Lung microvascular endothelial cell (primary cell): ENCODE results near the gene FAM210A. TPM values are rescaled to one million over a fixed set of nuclear protein-coding genes. Genes with fewer than 3 reads are reported as not detected.
A peak's percentile ranks its signal among the peaks of the same experiment; 100 is the strongest.

Experiments
- DNase-seq, 2 donors: peaks; one replicate each; pipeline versions ENCODE4 v3.0.0 to v3.0.0-alpha.2; 2010; ENCODE audit warnings: low read depth in 2 of 2
- total RNA-seq: library from RNA; depleted of rRNA; stranded (reverse); fragments of >200 nt; gene quantifications from 2 replicates; pipeline ENCODE4 v1.2.1, GENCODE V29; 2014

The FAM210A gene
- total RNA-seq, 1 donor from 2014 or later, result 16.3 TPM

GRCh38 chr18:13649397-13650390 lies 76.7 kb downstream of the FAM210A start:
- no peak for DNase-seq

- no peak for DNase-seq
Measured at GRCh38 chr18:13647761-13648160, 78.6 kb downstream of the FAM210A start.

GRCh38 chr18:13646633-13647032 lies 79.7 kb downstream of the FAM210A start:
- no peak for DNase-seq

- DNase-seq, result no peak
Measured at GRCh38 chr18:13645093-13645492, 81.3 kb downstream of the FAM210A start.

GRCh38 chr18:13643261-13643751 lies 83.1 kb downstream of the FAM210A start:
- DNase-seq, result no peak

GRCh38 chr18:13642440-13642827 lies 83.9 kb downstream of the FAM210A start:
- no peak for DNase-seq

GRCh38 chr18:13641551-13642439 lies 84.6 kb downstream of the FAM210A start:
- peak in 1 of 2 donors; percentile 30 for DNase-seq

- DNase-seq, result peak in 1 of 2 donors; percentile 64
Measured at GRCh38 chr18:13640266-13640860, 86.0 kb downstream of the FAM210A start.

GRCh38 chr18:13638719-13639595 lies 87.4 kb downstream of the FAM210A start:
- no peak for DNase-seq

- DNase-seq, result no peak
Measured at GRCh38 chr18:13635046-13635445, 91.3 kb downstream of the FAM210A start.

- DNase-seq, result no peak
Measured at GRCh38 chr18:13633700-13634099, 92.7 kb downstream of the FAM210A start.

- no peak for DNase-seq
Measured at GRCh38 chr18:13630716-13631268, 95.6 kb downstream of the FAM210A start.

- DNase-seq, result peak; percentile 64 to 75
Measured at GRCh38 chr18:13629841-13630715, 96.3 kb downstream of the FAM210A start.

GRCh38 chr18:13628211-13628610 lies 98.1 kb downstream of the FAM210A start:
- no peak for DNase-seq

GRCh38 chr18:13627639-13628038 lies 98.7 kb downstream of the FAM210A start:
- no peak for DNase-seq

GRCh38 chr18:13626544-13626908 lies 99.8 kb downstream of the FAM210A start:
- DNase-seq, result no peak

- DNase-seq, result no peak
Measured at GRCh38 chr18:13625843-13626543, 100.4 kb downstream of the FAM210A start.

- DNase-seq, result no peak
Measured at GRCh38 chr18:13625355-13625754, 101.0 kb downstream of the FAM210A start.
